Gastroesophageal sphincter (tissue), 3 donors: Measurements from ENCODE around the gene USP17L5.
"Not testable (repeated sequence)": the region's sequence is repeated elsewhere in the genome, so short reads cannot be mapped to it uniquely, and the experiment has no call there.

Source experiments
- CTCF ChIP-seq, 4 experiments: fragments of 200-600 bp in 2 of 4; fragments of 450-650 bp in 2 of 4; sonication (generic) in 1 of 4; IDR thresholded peaks; one replicate each; pipeline ENCODE4 v1.5.1; 2017 to 2019; ENCODE audit warnings: antibody characterized with exemption in 4 of 4, mild to moderate bottlenecking in 2 of 4, moderate library complexity in 2 of 4
- POLR2A ChIP-seq, 2 donors: fragments of 450-650 bp; IDR thresholded peaks; one replicate each; pipeline ENCODE4 v1.6.1; 2017; ENCODE audit warnings: antibody characterized with exemption in 2 of 2, mild to moderate bottlenecking in 2 of 2, moderate library complexity in 1 of 2

GRCh38 chr4:9379881-9380280 is 40.7 kb downstream of the USP17L5 start:
- TF ChIP-seq CTCF, POLR2A (IDR thresholded peaks at IDR 0.05): not testable (repeated sequence)
